Activated T-cell treated with anti-CD3 and anti-CD28 coated beads for 48 hours (primary cell): ENCODE data around the gene ADPRM.

Experiments used
- DNase-seq: peaks from one replicate; pipeline ENCODE4 v3.0.0-alpha.2; 2020; ENCODE audit warnings: low read depth

Gene ADPRM

DNA sequence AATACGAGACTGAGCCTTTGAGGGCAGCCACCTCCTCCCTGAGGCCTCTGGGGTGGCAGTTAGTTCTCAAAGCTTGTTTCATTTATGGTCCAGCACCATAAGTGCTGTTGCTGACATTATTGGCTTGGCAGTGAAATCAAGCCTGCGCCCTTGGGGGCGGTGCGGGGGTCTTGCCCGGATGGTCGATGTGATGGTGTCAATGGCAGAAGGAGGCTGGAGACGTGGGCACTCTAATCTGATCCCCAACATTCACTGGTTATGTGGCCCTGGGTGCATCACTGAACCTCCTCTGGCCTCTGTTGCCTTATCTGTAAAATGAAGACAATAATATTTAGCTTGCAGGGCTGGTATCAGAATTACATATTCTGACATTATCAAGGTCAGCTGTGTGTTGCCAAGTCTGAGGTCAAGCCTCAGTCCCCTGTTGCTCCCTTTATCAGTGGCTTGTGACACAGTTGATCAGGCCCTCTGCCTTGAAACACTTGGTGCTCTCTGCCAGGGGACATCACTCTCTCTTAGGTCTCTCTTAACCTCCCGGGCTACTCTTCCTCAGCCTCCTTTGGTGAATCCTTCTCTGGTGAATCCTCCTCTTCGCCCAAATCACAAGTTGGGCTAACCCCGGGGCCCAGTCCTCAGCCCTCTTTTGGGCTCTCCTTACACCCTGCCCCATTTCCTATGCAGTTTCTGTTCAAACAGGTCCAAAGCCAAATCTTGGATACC is 44.2 kb downstream of the ADPRM start:
- no peak for DNase-seq

DNA sequence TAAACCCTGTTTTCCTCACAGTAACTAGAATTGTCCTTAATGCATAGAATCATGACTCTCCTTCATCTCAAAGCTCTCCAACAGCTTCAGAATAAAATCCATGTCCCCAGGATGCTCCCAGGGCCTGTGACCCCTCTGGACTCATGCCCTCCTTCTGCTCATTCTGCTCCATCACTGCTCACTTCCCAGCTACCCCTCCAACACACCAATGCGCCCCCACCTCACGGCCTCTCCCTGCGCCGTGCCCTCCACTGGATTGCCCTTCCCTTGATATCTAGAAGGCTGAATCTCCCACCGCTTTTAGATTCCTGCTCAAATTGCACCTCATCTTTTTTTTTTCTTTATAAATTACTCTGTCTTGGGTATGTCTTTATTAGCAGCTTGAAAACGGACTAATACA is 45.0 kb downstream of the ADPRM start:
- DNase-seq, result no peak

- no peak for DNase-seq
These were observed 46.1 kb downstream of the ADPRM start for GRCh38 chr17:10743316-10744009.

DNA sequence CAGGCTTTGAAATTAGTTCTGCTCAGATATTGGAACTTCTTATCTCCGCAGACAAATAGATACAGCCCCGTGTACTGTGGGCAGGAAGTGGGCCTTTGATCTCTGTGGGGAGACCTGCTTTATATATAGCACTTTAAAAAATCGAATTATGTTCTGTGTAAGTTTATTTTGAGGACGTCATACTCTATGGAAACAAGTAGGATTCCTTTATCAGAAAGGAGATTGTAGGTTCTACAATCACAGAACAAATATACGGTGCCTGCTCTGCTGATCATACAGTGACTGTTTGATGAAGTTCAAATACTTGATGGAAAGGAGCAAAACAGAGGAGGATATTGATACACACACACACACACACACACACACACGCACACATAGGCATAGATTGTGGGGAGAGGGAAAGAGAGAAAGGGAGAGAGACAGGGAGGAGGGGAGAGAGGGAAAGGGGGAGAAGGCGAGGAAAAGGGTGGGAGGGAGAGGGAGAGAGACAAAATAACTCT is 47.2 kb downstream of the ADPRM start:
- DNase-seq, result no peak

DNA sequence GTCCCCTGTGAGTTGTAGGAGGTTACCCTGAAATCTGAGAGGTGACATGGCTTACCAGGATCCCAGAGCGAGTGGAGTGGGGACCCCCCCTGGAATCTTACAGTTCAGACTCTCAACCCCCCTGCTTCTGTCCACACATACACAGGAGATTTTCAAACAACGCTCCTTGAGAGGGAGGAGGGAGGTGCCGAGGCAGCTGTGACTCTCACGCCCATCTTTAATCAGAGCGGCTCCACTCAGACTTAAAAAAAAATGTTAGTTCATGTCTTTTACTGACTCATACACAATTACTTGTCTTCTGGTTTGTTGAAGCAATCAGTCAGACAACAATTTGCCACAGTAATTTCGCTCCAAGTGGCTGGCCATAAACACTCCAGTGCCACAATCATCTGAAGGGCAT is 47.8 kb downstream of the ADPRM start:
- DNase-seq, result no peak

GRCh38 chr17:10748531-10749181 is 51.3 kb downstream of the ADPRM start:
- DNase-seq, result no peak

DNA sequence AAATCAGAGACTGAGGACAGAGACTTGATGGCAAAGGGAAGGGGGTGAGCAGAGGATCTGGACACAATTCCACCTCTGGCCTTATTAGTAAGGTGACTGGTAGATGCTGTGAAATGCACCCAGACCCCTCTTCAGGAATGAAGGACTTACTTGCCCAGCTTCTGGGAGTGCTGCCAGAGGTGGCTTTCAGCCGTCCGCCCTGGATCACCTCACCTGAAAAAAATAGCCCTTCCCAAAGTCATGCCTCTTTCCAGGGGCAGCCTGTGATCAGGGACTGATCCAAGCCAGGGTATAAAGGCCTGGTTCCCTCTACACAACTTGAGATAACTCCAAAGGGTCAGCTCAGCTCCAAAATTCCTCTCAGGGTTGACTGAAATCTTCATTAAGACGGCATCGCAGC is 52.8 kb downstream of the ADPRM start:
- no peak for DNase-seq

DNA sequence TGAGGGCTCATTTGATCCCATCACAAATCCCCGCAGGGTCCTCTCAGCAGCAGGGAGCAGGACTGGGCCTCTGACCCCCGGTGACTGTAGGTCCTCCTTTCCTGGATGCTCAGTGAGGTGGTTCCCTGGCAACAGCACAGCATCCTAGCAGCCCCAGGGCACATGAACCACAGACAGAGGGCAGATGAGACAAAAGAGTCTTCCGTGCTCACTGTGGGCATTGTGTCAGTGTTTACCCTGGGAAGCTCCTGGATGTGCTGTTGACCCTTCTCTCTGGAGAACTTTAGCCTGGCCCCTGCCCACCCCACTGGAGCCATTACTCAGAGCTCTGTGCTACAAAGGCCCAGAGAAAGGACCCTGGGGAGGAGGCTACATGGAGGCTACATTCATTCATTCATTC is 54.2 kb downstream of the ADPRM start:
- DNase-seq, result no peak

DNA sequence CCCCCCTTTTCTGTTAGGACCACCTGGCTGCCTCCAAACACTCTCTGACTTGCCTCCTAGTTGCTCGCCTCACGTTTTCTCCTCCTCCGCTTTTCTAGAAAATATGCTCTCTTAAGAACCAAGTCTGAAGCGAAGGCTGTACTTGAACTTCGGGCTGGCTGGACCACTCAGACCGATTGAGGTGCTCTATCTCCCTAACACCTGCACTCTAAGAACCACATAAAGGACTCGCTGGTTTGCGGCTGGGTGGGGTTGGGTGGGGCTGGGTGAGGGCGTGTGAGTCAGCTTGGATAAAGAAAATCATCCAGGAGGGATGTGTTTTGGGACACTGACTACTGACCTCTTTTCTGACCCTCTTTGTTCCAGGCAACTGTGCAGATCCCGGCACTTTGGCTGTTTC is 55.3 kb downstream of the ADPRM start:
- no peak for DNase-seq

DNA sequence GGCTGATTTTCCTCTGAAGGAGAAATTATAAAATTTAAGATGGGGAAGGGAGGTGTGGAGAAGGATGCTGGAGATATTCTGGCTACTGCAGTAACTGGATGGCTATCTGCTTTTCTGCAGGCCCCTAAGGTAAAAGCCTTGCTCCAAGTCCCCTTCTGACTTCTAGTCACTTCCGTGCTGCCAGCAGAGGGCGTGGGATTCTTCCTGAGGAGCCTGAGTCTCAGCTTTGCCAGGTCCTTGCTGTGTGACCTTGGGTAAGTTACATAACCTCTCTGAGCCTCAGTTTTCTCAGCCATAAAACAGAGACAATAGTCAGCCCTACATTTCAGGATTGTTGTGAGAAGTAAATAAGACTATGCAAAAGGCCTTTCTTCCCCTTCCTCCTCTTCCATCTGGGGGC is 56.7 kb downstream of the ADPRM start:
- DNase-seq, result peak; percentile 8

- no peak for DNase-seq
These were observed 57.6 kb downstream of the ADPRM start for GRCh38 chr17:10754861-10755591.

DNA sequence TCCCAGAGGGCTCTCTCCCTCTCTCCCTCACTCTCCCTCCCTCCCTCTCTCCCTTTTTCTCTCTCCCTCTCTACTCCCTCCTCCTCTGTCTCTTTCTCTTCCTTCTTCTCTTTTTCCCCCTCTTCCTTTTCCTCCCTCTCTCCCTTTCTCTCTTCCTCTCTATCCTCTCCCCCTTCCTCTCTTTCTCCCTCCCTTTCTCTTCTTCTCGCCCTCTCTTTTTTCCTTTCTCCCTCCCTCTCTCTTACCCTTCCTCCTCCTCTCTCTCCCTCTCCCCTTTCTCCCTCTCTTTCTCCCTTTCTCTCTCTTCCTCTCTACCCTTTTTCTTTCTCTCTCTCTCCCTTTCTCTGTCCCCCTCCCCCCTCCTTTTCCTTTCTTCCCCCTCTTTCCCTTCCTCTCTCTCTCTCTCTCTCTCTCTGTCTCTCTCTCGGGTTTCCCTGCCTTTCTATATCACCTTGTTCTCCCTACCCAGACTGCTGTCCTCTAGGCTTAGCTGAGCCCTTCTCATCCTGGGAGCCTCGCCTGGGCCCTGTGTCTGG is 58.3 kb downstream of the ADPRM start:
- no peak for DNase-seq

DNA sequence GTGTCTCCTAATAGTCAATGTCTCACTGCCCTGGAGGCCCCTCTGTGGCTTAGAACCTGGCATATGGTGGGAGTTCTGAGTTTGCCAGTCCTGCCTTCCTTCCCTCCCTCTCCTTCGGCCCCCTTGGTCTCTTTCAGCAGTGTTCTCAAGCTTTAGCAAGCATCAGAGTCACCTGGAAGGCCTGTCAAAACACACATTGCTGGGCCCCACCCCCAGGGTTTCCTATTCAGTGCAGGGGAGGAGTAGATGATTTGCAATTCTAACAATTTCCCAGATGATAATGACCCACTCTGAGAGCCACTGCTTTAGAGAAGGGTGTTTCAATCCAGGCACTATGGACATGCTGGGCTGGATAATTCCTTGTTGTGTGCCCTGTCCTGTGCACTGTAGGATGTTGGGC is 58.8 kb downstream of the ADPRM start:
- DNase-seq, result no peak

DNA sequence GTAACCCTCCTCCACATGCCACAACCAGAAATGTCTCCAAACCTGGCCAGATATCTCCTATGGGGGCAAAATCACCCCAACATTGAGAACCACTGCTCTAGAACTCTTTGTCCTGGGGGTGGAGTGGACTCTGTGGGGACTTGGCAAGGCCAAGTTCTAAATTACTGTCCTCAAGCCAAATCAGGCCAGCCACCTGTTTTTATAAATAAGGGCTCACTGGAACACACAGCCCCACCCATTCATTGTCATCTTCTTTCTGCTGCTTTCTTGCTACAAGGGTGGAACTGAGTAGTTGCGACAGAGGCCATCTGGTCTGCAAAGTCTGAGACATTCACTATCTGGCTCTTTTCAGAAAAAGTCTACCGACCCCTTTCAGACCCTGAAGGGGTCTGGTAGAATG is 59.2 kb downstream of the ADPRM start:
- no peak for DNase-seq

DNA sequence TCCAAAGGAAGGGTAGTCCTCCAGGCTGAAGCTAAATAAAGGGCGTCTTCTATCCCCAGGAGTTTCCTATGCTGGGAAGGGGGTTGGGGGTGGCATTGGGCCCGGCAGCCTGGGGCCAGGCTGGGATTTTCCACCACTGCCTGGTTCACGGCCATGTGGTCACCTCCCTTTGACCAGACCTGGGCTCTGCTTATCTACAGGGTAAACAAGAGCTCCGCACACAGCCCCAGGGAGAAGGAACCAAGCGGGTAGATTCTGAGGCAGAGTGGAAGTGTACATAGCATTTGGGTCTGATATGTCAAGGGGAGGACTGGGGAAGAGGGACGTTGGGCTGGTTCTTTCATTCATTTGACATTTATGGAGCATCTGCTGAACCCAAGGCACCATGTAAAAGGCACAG is 59.7 kb downstream of the ADPRM start:
- no peak for DNase-seq

GRCh38 chr17:10757647-10758046 is 60.3 kb downstream of the ADPRM start:
- no peak for DNase-seq

GRCh38 chr17:10758062-10758461 is 60.7 kb downstream of the ADPRM start:
- DNase-seq, result no peak
